Hindlimb muscle (tissue), 1 donor: Measurements from ENCODE around the gene CORT. TPM values are rescaled to one million over a fixed set of nuclear protein-coding genes. Genes with fewer than 3 reads are reported as not detected.
"Not testable (repeated sequence)": the region's sequence is repeated elsewhere in the genome, so short reads cannot be mapped to it uniquely, and the experiment has no call there.

Experiments used
- DNase-seq: peaks from one replicate; pipeline ENCODE4 v3.0.0-alpha.2; 2013
- polyA plus RNA-seq: library from polyadenylated mRNA; unstranded; fragments of 120-200 nt; gene quantifications from one replicate; pipeline ENCODE4 v1.2.1, GENCODE V29; 2013; ENCODE audit not compliant: insufficient read length

CORT gene
- polyA plus RNA-seq, 1 donor = 2.0 TPM

DNA sequence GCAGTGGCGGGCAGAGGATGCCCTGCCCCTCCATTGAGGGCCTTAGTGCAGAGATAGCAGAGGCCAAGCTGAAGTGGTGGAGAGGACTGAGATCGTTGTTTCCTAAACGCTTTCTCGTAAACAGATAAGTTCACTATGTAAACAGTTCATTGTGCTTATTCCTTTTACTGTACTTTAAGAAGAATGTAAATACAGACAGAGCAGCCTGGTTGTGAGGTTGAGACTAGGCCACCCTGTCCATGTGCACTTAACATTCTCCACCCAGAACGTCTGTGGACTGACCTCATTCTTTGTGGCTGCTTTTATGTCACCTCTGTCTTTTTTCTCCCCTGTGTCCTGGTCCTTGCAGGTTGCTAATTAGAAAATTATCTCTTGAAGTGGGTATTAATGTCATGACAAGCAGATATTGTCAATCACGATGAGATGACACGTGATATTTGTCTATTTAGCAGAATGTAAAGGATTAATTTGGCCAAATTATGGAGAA is 11.1 kb upstream of the CORT start:
- DNase-seq = no peak

DNA sequence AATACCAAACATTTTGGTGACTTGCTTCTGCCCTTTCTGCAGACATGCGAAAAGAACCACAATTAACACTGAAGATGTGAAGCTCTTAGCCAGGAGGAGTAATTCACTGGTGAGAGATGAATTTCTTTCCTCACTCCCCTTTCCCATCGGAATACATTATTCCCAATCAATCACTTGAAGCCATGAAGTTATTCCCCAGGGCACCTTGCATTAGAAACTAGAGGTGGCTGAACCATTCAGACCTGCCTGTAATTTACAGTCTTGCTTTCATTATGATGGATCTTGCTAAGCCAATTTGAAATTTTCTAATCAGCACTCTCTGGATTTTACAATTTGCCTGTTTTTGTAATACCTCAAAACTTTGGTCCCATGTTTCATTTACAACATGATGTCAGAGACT is 9.5 kb upstream of the CORT start:
- DNase-seq = no peak

DNA sequence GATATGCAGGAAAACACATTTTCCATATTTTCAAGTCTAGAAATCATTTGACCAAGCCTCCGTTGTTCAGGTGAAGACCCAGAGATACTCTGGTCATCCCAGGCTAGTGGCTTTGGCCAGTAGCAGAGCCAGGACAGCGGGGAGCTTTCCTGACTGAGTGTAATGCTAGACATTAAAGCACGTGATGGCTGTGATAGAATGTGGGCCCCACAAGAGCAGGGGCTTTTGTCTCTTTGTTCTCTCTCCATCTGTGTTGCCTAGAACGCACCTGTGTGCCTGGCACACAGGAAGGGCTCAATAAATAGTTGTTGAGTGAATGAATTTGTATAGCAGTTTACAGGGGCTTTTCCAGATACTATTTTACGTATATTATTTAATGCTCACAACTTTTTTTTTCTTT is 9.0 kb upstream of the CORT start:
- DNase-seq = no peak

DNA sequence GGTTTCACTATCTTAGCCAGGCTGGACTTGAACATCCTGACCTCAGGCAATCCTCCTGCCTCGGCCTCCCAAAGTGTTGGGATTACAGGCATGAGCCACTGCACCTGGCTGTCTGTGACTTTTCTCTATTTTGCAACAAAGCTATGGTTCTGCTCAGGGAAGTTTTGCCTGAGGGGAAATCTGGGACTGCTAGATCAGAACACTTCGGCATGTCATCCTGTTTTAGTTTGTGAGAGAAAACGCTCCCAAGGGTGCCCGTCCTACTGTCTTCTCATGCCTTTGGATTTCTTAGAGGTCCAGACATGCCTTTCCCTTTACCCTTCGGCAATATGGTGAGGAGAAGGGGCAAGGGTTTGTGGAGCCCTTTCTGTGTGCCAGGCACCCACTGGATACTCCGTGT is 5.6 kb upstream of the CORT start:
- DNase-seq = no peak

DNA sequence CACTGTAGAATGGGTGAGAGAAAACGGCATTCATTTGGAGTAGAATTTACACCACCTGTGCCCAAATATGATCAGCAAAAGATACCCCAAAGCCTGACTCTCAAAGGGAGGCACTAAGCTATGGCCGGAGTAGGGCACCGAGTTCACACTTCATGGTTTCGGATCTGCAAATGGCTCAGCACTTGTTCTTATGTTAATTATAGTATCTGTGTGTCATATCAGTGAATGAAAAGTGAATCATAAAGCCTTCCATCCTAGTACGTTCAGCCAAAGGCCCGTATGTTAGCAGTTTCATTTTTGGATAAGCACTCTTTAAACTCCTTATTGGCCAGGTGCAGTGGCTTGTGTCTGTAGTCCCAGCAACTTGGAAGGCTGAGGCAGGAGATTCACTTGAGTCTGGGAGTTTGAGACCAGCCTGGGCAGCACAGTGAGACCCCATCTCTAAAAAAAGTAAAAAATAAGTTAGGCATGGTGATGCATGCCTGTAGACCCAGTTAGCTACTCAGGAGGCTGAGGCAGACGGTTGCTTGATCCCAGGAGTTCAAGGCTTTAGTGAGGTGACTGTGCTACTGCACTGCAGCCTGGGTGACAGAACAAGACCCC is 4.9 kb upstream of the CORT start:
- no peak for DNase-seq

DNA sequence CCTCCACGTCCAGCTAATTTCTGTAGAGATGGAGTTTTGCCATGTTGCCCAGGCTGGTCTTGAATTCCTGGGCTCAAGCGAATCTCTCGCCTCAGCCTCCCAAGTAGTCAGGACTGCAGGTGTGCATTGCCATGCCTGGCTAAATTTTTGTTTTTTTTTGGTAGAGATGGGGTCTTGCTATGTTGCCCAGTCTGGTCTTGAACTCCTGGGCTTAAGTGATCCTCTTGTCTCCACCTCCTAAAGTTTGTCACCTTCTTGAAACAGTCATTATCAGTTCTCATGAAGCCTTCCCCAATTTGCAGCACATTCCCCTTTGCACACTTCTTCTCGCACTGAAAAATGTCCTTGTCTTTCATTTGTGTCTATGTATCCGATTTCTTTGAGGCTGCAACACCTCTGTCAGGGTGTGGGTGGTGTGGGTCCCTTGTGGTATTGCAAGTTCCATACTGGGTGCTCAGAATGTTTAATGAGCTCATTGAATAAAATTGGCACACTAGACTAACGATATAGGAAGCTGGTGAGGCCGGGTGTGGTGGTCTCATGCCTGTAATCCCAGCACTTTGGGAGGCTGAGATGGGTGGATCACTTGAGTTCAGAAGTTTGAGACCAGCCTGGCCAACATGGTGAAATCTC is 2.9 kb upstream of the CORT start:
- no peak for DNase-seq

DNA sequence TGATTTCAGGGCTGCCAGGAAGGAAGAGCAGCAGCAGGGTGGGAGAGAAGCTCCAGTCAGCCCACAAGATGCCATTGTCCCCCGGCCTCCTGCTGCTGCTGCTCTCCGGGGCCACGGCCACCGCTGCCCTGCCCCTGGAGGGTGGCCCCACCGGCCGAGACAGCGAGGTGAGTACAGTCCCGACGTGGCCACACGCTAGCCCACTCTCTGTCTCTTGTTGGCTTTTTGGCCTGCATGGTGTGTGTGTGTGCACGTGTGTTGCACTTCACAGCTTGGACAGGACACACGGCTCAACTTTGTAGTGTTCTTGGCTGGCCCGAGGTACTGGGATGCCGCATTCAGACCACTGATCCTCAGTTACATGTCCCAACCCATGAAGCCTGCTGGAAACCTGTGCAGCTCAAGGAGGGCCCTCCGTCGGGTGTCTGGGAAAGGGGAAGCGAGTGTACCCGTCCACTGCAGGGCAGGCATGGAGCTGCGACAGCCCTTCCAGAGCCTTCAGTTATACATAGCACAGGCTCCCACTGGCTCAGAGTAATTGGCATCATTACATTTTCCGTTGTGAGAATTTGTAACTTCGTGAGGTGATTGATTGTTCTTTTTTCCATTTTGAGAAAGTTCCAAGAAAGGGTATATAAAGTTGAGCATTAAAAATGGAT is 454 bp downstream of the CORT start:
- peak; percentile 34 for DNase-seq

DNA sequence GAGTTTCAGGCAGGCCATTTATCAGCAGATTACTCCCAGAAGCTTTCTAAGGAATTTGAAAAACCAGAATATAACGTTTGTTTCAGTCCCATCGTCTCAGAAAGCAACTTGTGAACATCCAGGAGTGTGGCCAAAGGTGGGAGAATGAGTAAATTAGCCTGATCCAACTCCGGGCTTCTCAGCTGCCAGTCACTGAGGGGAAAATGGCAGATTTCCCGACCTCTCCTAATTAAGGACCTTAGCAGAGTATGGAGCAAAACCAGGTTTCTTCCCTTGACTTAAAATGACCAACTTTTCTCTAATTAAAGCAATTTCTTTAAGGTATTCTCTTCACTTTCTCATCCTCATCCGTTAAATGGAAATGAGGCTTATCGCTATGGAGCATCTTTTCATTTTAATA is 1.0 kb downstream of the CORT start:
- DNase-seq = no peak

DNA sequence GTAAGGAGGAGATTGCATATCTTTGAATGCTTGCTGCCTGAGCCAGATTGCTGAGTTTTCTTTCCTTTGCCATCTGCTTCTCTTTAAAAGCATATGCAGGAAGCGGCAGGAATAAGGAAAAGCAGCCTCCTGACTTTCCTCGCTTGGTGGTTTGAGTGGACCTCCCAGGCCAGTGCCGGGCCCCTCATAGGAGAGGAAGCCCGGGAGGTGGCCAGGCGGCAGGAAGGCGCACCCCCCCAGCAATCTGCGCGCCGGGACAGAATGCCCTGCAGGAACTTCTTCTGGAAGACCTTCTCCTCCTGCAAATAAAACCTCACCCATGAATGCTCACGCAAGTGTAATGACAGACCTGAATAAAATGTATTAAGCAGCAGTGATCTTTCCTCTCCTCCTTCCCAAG is 1.5 kb downstream of the CORT start:
- DNase-seq = no peak

DNA sequence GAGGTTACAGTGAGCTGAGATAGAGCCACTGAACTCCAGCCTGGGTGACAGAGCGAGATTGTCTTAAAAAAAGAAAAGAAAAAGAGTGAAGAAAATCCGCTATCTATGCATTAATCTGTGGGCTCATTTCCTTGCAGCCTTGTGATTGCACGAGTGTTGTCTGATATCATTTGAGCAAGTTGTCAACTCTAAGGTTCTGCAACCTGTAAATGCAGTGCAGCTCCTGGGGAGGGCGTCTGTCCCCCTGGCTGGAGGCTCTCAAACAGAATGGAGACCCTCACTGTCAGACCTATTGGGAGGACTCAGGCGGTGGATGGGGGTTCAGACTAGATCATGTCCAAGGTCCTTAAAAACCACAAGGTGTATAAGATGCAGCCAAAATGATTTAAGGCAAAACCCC is 6.2 kb downstream of the CORT start:
- DNase-seq = no peak

DNA sequence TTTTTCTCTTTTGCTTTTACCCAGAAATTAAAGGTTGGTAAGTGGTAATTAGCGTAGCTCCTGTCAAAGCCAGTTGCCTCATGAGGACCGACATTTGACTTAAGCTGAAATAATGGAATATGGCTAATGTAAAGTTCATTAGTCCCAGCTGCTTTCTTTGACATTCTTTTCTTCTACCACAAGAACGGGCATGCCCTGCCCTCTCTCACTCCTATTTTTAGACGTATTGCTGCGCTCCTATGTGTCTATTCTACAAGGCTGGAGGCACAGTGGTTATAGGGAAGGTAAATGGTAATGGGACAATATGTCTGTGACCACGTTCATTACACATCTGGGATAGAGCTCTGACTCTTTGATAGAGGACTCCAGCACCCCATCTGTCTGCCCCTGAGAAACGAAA is 6.8 kb downstream of the CORT start:
- no peak for DNase-seq

DNA sequence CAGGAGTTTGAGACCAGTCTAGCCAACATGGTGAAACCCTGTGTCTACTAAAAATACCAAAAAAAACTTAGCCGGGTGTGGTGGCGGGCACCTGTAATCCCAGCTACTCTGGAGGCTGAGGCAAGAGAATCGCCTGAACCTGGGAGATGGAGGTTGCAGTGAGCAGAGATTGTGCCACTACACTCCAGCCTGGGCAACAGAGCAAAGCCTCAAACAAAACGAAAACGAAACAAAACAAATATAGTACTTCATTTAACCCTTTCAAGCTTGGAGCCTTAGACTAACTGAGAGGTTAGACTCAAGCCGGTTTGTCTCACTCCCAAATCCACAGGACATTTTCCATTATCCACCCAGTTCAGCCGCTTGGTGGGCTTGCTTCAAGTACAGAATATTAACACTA is 7.6 kb downstream of the CORT start:
- not testable (repeated sequence) for DNase-seq

DNA sequence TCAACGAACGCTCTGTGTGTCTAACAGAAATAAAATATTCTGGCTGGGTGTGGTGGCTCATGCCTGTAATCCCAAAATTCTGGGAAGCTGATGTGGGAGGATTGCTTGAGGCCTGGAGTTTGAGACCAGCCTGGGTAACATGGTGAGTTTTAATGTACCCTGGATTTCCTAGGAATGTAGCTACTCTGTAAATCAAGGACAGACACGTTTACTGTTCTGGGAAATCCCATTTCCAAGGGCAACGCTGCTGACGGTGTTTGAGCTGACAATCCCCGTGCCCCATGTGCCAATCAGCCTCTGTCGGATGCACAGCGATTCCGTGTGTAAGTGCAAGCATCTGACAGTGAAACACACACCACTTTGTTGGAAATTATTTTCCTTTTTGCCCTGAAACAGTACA is 8.0 kb downstream of the CORT start:
- DNase-seq = no peak

DNA sequence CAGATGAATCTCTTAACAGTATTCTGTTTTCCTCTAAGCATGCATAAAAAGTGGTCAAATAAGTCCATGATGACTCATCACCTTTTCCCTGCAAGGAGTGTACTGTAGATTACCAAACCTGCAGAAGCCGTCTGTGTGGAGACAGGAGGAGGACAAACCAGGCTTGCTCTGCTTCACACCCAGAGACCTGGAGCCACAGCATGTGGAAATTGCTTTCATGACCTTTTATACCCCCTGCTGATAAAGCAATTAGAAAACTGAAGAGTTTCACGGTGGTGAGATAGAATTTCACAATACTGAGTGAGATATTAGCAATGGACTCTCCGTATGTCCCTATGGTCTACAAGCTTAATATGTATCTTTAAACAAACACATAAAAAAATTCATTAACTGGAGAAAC is 9.4 kb downstream of the CORT start:
- no peak for DNase-seq

DNA sequence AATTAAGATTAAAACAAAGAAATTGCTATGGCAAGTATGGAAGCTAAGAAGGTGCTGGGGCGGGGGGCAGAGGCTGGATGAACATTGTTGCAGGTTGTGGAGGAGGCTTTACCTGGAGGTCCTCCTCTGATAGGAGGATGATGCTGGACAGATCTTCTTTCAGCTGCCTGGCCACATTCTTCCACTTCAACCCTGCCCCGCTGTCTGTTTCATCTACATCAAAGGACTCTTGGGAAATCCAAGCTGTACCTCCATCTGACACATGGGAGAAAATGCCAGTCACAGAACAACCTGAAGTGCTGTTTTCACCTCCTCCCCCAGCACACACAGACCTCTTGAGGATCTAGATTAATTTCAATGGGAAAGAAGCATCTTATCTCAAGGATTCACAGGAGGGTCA is 17.2 kb downstream of the CORT start:
- DNase-seq = no peak

DNA sequence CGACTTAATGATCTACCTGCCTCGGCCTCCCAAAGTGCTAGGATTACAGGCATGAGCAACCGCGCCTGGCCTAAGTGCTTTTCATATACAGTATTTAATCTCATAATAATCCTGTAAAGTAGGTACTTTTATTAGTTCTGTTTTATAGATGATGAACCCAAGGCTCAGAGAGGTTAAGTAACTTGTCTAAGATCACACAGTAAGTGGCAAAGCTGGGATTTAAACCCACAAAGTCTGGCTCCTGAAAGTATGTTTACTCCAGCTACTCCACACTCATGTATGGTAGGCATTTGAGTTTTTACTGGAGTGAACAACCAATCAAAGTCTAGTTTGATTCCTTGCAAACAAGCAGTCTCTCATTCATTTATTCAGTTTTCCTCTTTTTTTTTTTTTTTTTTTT is 20.2 kb downstream of the CORT start:
- no peak for DNase-seq

DNA sequence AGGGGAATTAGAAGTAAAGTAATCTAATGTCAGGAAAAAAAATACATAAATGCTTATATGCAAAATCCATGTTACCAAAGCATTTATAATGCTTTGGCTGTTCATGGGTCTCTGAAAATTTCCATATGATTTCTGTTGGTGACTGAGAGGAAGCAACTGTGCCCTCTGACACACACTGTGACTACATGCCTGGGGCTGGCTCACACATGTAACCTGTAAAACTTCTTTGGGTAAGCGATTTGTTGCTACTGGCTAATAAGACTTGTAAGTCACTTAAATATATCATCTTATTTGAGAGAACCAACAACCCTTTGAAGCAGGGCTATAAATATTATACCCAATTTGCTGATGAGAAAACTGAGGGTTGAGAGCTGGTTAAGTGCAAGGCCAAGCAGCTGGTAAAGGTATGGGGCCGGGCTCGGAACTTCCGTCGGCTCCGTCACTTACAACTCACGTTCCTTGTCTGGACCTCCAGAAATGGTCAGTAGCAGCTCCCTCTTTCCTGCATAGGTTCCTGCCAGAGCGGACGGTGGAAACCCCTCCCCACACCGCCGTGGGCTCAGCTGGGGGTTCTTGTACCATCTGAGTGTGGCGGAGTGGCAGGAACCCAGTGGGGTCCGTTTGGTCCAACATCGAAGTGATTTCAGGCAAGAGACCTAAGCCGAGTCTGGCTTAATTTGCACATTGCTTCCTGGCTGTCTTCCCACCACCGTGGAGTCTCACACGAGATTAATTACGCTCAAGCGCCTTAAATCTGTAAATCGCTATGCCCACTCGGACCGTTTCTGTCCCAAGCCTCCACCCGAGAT is 21.8 kb downstream of the CORT start:
- DNase-seq = no peak

DNA sequence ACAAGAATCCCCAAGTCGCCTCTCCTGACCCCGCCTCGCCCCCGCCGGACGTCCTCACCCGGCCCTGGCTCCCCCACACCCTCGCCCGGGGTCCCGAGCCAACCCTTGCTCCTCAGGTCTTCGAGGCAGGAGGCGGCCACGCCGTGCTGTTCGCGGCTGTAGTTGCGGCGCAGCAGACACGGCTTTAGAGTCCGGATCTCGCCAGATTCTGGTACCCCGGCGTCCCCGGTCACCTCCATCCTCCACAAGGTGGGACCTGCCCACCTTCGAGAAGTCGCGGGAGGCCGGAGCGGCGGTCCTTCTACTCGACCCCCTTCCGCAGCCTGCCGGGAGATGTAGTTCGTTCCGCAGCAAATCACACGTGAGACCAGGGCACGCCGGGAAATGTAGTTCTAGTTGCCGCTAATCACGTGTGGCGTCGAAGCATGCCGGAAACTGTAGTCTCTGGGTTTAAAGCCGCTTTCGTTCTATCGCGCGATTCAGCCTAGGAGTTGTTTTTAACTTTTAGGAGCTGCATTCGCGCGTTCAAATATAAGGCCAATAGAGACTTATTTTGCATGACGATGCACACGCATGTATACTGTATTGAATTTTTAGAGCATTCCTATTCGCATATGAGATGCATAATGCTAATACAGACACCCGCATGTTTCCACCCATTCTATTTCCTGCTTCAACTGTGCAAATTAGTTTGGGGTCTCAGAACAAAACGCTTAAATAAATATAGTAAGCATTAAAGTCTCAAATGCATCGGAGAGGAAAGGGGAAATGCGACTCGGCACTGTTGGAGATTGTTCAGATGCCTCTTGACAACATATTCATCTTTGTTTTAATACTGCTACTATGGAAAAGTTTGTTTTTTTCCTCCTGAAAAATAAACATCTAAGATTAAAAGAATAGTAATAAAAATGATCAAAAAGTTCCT is 22.7 kb downstream of the CORT start, which contains the start of gene DFFA:
DFFA (minus strand) TSS at position 310 of the 925 bp plus-strand sequence; CDS start at position 239, 71 bp downstream.
- DNase-seq = peak; percentile 95

DNA sequence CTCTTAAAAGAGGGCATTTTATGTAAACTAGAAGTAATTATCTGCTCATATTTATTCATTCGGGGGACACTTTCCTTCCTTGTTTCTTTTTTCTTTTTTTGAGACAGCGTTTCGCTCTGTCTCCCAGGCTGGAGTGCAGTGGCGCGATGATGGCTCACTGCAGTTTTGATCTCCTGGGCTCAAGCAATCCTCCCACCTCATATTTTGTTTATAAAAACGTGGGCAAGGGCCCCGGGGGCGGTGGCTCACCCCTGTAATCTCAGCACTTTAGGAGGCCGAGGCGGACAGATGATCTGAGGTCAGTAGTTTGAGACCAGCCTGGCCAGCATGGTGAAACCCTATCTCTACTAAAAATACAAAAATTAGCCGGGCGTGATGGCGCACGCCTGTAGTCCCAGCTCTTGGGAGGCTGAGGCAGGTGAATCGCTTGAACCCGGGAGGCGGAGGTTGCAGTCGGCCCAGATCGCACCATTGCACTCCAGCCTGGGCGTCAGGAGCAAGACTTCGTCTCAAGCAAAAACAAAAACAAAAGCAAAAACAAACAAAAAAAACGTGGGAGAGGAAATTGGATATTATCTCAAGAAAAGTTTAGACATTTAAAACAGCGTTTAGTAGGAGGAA is 23.4 kb downstream of the CORT start:
- DNase-seq = no peak

DNA sequence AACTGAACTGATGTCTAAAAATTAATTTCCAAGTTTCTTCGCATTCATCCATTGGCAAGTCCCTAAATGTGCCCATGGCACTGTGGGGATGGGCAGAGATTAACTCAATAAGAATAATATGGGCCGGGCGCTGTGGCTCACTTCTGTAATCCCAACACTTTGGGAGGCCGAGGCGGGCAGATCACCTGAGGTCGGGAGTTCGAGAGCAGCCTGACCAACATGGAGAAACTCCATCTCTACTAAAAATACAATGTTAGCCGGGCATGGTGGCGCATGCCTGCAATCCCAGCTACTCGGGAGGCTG is 24.4 kb downstream of the CORT start:
- not testable (repeated sequence) for DNase-seq

DNA sequence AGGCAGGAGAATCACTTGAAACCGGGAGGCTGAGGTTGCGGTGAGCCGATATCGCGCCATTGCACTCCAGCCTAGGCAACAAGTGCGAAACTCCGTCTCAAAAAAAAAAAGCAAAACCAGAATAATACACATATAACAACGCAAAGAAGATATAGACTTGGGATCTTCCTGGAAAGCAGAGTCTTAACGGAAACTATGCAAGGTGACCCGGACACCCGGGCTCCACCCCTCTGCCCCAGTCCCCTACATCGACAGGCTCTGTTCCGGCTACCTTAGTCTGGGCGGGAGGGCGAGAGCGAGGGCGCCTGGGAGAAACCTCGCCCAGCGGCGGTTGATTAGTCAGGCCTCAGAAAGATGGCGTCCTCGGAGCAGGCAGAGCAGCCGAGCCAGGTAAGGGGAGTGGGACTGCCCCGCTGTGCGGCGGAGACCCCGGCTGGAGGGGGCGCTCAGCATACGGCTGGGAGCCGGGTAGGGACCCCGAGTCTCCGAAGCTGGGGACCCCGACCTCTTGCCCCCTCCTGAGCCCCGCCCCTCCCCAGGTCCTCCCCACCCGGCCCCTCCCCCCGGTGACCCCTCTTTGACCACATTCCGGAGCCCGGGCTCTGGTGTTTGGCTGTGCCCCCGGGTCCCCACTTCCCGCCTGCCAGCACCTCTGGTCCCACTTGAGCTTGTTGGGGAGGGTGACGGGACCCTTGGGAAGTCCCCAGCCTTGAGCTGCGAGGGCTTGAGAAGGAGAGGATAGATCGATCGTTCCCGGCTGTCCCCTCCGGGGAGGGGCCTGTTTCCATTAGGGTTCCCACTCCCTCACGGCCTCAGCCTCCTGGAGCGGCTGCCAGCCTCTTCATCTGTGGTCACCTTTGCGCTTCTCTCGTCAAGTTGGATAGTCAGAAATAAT is 25.0 kb downstream of the CORT start, which contains the start of gene PEX14:
PEX14 (plus strand) TSS at position 338 of the 895 bp plus-strand sequence; CDS start at position 355, 17 bp downstream.
- peak; percentile 86 for DNase-seq
